Activated CD4-positive, alpha-beta T cell treated with anti-CD3 and anti-CD28 coated beads for 4 hours (primary cell): ENCODE data around the gene CGGBP1.

Experiments
- DNase-seq, 2 donors: peaks; one replicate each; pipeline ENCODE4 v3.0.0-alpha.2; 2020

Gene CGGBP1

GRCh38 chr3:88058581-88059379 lies at the start of gene CGGBP1, which contains the start of gene ZNF654:
TSS of gene CGGBP1 (minus strand) at chr3:88059005. CDS start at chr3:88055976, 3,029 bp downstream.
TSS of gene ZNF654 (plus strand) at chr3:88059255. CDS start at chr3:88059320, 65 bp downstream.
- peak; percentile 98 to 99 for DNase-seq

- DNase-seq, result no peak
These were observed 46.5 kb upstream of the CGGBP1 start for GRCh38 chr3:88105325-88105724.

GRCh38 chr3:88101142-88101541 lies 42.3 kb upstream of the CGGBP1 start:
- no peak for DNase-seq

GRCh38 chr3:88093266-88093665 lies 34.5 kb upstream of the CGGBP1 start:
- no peak for DNase-seq

GRCh38 chr3:88092270-88092669 lies 33.5 kb upstream of the CGGBP1 start:
- DNase-seq, result no peak

GRCh38 chr3:88090681-88091080 lies 31.9 kb upstream of the CGGBP1 start:
- no peak for DNase-seq

GRCh38 chr3:88084097-88084501 lies 25.3 kb upstream of the CGGBP1 start:
- DNase-seq, result no peak

- no peak for DNase-seq
These were observed 24.0 kb upstream of the CGGBP1 start for GRCh38 chr3:88082854-88083253.

GRCh38 chr3:88078932-88079331 lies 20.1 kb upstream of the CGGBP1 start:
- no peak for DNase-seq

GRCh38 chr3:88076712-88077111 lies 17.9 kb upstream of the CGGBP1 start:
- DNase-seq, result no peak

GRCh38 chr3:88075497-88075896 lies 16.7 kb upstream of the CGGBP1 start:
- DNase-seq, result no peak

- DNase-seq, result no peak
These were observed 16.3 kb upstream of the CGGBP1 start for GRCh38 chr3:88075072-88075471.

- DNase-seq, result no peak
These were observed 2.9 kb upstream of the CGGBP1 start for GRCh38 chr3:88061746-88062145.

GRCh38 chr3:88059380-88060170 lies 770 bp upstream of the CGGBP1 start:
- peak in 1 of 2 donors; percentile 6 for DNase-seq

GRCh38 chr3:88058306-88058580 lies 562 bp downstream of the CGGBP1 start:
- no peak for DNase-seq

GRCh38 chr3:88057630-88058305 lies 1.0 kb downstream of the CGGBP1 start:
- DNase-seq, result peak in 1 of 2 donors; percentile 2

GRCh38 chr3:88046766-88047165 lies 12.0 kb downstream of the CGGBP1 start:
- no peak for DNase-seq

- DNase-seq, result no peak
These were observed 14.4 kb downstream of the CGGBP1 start for GRCh38 chr3:88044411-88044810.

- no peak for DNase-seq
These were observed 17.8 kb downstream of the CGGBP1 start for GRCh38 chr3:88041005-88041404.

GRCh38 chr3:88040529-88040928 lies 18.3 kb downstream of the CGGBP1 start:
- no peak for DNase-seq

- DNase-seq, result no peak
These were observed 20.2 kb downstream of the CGGBP1 start for GRCh38 chr3:88038566-88038965.

GRCh38 chr3:88036221-88036620 lies 22.6 kb downstream of the CGGBP1 start:
- no peak for DNase-seq

- no peak for DNase-seq
These were observed 24.1 kb downstream of the CGGBP1 start for GRCh38 chr3:88034491-88035275.
